8988T (cell line): ENCODE data around the gene KLK1.
"Not testable (repeated sequence)": the region's sequence is repeated elsewhere in the genome, so short reads cannot be mapped to it uniquely, and the experiment has no call there.

Experiments used
- DNase-seq: peaks from one replicate; pipeline ENCODE4 v3.0.0; 2011

KLK1 gene

DNA sequence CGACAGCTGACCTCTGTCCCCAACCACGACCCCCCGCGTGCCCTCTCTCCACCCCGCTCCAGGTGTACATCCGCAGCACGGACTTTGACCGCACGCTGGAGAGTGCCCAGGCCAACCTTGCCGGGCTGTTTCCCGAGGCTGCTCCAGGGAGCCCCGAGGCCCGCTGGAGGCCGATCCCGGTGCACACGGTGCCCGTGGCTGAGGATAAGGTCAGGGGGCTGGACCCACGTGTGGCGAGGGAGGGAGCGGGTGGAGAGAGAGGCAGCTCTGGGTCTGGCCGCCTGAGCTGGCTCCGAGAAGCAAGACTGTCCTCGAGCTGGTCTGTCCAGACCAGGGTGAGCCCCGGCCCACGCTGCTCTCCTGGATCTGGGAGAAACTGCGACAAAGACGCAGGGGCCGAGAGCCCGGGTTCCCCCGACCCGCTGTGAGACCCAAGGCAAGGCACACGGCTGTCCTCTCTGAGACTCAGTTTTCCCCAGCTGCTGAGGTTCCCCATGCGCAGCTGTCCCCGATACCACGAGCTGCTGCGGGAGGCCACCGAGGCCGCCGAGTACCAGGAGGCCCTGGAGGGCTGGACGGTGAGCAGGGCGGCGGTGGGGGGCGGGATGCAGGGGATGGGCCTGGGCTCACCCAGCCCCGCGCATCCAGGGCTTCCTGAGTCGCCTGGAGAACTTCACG lies 31.9 kb downstream of the KLK1 start:
- DNase-seq: no peak

DNA sequence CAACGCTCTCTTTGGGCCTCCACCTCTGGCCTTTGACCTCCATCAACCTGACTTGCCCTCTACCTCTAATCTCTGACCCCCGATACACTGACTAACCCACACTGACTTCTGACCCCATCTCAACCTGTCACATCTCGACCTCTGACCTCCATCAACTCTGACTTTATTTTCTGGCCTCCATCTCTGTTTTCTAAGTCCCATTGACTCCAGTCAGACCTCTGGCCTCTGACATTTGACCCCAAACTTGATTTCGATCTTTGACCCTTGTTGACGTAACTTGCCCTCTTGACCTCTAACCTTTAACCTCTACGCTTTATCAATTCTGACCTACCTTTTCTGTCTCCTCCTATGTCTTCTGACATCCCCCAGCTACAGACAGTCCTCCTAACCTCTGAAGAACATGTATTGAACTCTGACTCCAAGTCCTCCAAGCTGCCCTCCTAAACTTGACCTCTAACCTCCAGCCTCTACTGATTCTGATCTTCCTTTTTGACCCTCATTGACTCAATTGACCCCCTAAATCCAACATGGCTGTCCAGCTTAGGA lies 32.6 kb downstream of the KLK1 start:
- DNase-seq: no peak

DNA sequence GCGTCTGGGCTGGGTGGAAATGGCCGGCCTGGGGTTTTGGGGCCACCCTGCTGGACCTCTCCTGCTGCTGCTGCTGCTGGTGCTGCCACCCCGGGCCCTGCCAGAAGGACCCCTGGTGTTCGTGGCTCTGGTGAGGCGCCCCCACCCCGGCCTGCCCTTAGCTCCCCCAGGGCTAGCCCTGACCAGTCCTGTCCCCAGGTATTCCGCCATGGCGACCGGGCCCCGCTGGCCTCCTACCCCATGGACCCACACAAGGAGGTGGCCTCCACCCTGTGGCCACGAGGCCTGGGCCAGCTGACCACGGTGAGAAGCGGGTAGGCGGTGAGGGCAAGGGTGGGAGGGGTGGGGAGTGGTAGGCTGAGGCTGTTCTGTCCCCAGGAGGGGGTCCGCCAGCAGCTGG lies 33.2 kb downstream of the KLK1 start, which contains the start of gene ACP4:
ACP4 (plus strand) TSS at position 20 of the 400 bp plus-strand sequence; CDS start at position 20, 0 bp downstream.
- no peak for DNase-seq

DNA sequence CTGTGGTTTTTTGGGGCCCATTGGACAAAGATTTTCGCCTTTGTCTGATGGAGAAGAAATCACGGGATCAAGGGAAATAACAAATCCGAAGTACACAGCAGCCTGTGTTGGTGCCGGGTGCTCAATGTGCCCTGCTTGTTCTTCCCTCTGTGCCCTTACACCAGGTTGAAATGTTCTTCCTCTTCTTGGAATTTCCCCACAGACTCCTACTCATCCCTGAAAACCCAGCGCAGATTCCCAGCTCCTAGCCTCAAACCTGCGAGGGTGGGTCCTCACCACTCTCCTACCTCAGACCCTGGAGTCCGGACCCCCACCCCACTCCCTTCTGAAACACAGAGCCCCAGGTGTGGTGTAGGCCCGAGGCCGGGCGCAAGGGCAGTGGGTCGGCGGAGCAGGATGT lies 38.3 kb downstream of the KLK1 start:
- DNase-seq: no peak

DNA sequence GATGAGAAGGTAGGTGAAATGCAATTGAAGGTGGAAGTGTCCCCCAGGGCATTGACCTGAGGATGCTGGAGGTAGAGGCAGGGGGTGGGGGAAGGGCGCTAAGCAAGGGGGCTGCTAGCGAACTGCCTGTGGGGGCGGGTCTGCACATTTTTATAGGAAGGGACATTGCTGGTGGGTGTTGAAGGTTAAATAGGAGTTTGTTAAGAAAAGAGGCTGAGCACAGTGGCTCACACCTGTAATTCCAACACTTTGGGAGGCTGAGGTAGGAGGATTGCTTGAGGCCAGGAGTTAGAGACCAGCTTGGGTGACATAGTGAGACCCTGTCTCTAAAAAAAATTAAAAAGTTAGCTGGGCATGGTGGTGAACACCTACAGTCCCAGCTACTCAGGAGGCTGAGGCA lies 38.9 kb downstream of the KLK1 start:
- no peak for DNase-seq

DNA sequence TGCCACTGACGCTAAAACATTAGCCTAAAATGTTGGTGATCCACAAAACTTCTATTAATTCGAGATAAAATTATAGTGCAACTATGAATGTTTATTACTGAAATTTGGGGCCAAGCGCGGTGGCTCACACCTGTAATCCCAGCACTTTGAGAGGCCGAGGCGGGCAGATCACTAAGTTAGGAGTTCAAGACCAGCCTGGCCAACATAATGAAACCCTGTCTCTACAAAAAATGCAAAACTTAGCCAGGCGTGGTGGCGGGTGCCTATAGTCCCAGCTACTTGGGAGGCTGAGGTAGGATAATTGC lies 39.8 kb downstream of the KLK1 start:
- DNase-seq: not testable (repeated sequence)

DNA sequence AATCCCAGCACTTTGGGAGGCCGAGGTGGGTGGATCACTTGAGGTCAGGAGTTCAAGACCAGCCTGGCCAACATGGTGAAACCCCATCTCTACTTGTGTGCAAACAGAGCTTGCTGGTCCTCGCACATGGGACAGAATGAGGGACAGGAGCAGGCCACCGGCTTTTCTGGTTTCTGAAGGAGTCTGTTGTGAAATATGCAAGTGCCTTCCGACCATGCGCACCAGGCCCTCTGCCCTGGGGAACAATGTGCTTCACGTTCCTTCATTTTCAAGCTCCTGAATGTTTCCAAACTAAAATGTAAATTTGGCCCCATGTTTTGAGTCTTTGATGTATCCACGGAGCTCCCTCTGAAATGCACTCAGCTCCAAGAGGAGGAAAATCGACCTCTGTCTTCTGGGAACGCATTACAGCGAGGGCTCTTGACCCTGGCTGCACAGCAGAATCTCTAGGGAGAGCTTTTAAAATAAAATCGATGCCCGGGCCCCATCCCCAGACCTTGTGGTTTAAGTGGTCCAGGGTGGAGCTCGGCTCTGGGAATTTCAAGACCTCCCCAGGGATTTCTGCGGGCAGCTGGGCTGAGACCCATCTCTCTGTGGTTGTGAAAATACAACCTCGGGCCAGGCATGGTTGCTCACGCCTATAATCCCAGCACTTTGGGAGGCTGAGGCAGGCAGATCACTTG lies 42.7 kb downstream of the KLK1 start:
- no peak for DNase-seq

DNA sequence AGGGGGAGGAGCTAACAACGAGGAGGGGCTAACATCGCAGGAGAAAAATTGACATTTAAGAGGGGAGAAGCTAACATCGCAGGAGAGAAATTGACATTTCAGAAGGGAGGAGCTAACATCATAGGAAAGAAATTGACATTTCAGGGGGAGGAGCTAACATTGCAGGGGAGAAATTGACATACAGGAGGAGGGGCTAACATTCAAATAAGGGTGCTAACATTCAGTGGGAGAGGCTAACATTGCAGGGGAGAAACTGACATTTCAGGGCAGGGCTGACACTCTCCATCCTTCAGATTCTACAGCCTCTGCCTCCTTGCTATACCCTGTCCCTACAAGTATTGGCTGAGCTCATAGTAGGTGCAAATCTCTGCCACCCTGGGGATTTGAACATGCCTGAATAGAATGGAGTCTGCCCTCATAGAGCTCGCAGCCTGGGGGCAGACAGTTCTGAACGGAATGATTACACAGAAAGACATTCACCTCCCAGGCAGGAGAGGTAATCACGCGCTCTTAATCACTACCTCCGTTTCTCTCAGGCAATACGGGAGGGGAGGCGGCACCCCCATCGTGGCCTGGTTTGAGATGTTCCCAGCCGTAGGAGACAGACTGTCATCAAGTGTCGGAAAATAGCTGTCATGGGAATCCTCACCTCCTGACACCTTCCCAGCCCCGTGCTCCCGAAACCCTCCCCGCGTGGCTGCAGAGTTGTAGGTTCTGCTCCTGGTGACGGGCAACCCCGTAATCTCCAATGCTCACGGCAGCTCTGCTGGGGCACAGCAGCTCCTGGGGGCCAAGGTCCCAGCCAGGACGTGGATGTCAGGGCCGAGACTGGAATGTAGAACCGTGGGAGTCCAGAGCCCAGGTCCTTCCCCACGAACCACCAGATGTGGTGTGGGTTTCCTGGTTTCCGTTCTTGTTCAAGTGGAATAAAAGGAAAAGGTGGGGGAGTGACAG lies 43.8 kb downstream of the KLK1 start:
- DNase-seq: no peak

DNA sequence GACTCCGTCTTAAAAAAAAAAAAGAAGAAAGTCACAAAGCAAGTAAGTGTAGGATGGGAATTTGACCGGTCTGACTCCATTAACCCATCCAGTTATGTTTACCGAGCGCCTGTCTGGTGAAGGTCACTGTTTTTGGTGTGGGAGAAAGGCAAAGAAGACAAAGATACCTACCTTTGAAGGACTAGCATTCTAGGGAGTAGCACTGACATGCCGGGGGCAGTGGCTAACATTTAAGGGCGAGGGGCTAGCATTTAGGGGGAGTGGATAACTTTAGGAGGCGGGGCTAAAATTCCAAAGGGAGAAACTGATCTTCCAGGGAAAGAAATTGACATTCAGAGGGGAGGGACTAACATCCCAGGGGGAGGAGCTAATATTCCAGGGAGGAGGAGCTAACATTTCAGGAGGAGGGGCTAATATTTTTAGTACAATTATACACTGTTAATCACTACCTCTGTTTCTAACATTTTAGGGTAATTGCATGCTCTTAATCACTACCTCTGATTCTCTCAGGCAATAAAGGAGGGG lies 44.6 kb downstream of the KLK1 start:
- DNase-seq: no peak

DNA sequence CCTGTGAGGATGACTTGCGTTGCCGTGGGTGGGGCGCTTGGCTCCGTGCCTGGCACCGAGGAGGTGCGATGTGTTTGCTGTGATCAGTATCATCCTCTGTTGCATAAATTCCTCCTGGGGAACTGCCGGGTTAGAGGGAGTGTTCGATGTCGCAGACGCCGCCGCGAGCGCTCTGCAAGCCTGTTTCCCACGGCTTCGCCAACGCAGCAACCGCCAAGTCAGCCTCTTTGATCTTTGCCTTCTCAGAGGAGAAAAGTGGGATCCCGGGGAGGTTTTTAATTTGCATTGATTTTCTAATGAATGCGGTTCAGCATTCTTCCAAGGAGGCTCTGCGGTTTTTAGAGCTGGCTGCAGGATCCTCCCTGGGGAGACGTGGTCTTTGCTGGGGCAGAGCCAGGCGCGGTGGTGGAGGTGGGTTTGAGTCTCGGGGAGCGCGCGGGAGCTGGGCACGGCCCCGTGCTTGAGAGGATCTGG lies 45.7 kb downstream of the KLK1 start:
- DNase-seq: no peak

DNA sequence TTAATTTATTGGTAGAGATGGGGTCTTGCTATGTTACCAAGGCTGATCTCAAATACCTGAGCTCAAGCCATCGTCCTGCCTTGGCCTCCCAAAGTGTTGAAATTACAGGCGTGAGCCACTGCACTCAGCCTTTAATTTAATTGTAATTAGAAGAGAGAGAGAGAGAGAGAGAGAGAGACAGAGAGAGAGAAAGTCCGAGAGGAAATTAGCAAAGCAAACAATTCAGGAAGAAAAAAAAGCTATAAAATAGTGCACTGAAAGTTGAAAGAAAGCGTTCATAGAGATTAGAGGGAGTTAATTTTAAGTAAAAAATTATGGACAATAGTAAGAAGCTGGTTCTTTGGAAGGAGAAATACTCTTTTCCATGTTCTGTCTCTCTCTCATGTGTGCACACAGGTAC lies 46.3 kb downstream of the KLK1 start:
- DNase-seq: no peak

DNA sequence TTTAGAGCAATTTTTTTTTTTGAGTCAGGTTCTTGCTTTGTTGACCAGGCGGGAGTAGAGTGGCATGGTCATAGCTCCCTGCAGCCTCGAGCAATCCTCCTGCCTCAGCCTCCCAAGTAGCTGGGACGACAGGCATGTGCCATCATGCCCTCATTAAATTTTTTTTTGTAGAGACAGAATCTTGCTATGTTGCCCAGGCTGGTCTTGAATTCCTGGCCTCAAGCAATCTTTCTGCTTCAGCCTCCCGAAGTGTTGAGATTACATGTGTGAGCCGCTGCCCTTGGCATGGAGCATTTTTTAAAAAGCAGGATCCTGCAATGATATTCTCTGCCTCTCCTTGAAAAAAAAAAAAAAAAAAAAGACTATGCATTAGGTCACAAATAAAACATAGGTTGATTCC lies 47.5 kb downstream of the KLK1 start:
- DNase-seq: no peak

DNA sequence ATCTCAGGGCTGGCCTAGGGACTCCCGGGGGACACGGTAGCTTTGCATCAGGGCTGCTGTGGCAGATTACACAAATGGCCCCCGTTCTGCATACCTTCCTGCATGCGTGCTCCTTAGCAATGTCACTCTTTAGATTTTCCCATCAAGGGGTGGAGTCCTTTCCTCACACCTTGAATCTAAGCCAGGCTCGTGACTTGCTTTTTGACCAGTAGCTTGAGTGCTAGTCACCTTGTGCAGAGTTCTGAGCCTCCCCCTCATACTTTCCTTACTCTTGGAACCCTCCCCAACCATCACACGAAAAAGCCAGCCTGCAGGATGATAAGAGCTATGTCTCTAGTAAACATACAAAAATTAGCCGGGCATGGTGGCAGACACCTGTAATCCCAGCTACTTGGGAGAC lies 50.1 kb downstream of the KLK1 start:
- not testable (repeated sequence) for DNase-seq

DNA sequence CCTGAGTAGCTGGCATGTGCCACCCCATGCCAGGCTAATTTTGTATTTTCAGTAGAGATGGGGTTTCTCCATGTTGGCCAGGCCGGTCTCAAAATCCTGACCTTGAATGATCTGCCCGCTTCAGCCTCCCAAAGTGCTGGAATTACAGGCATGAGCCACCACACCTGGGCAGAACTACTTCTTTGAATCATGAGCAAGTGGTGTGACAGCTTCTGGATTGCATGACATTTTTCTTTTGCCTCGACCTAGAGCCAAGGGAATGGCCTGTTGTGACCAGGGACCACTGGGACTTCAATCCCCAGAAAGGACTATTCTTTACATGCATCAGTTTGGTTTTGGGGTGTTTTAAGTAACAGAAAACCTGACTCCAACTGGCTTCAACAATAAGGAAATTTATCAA lies 50.7 kb downstream of the KLK1 start:
- not testable (repeated sequence) for DNase-seq

DNA sequence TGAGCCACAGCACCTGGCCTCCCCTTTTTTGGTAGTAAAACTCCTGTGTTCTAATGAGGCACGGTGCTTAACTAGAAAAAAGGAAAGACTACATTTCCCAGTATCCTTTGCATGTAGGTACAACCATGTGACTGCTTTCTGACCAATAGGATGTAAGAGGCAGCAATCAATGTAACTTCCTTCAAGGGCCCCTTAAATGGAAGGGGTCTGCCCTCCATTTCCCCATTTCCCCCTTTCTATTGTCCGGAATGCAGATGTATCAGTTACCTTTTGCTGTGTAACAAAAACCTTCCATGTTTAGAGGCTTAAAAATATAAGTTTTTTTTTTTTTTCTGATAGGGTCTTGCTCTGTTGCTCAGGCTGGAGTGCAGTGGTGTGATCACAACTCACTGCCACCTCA lies 51.1 kb downstream of the KLK1 start:
- DNase-seq: no peak

DNA sequence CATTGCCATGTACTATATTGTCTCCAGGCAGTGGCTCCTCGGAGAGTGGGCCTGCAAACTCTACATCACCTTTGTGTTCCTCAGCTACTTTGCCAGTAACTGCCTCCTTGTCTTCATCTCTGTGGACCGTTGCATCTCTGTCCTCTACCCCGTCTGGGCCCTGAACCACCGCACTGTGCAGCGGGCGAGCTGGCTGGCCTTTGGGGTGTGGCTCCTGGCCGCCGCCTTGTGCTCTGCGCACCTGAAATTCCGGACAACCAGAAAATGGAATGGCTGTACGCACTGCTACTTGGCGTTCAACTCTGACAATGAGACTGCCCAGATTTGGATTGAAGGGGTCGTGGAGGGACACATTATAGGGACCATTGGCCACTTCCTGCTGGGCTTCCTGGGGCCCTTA lies 52.7 kb downstream of the KLK1 start:
- no peak for DNase-seq

DNA sequence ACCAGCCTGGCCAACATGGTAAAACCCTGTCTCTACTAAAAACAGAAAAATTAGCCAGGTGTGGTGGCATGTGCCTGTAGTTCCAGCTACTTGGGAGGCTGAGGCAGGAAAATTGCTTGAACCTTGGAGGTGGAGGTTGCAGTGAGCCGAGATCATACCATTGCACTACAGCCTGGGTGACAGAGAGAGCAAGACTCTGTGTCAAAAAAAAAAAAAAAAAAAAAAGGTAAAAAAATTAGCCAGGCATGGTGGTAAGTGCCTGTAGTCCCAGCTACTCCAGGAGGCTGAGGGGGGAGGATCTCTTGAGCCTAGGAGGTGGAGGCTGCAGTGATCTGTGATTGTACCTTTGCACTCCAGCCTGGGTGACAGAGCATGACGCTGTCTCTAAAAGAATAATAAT lies 53.4 kb downstream of the KLK1 start, which contains the start of gene GPR32:
GPR32 (plus strand) TSS at position 301 of the 400 bp plus-strand sequence. CDS start 137 bp downstream, outside the sequence.
- DNase-seq: not testable (repeated sequence)
